22Rv1 (cell line): ENCODE measurements around the gene HOXA3.

Experiments used
- CTCF ChIP-seq: fragments of 450-650 bp; IDR thresholded peaks from 2 replicates; pipeline ENCODE4 v1.5.1; 2017; ENCODE audit warnings: mild to moderate bottlenecking
- ZFX ChIP-seq: fragments of 450-650 bp; IDR thresholded peaks from 2 replicates; pipeline ENCODE4 v1.6.1; 2017; ENCODE audit warnings: antibody characterized with exemption, borderline replicate concordance

DNA sequence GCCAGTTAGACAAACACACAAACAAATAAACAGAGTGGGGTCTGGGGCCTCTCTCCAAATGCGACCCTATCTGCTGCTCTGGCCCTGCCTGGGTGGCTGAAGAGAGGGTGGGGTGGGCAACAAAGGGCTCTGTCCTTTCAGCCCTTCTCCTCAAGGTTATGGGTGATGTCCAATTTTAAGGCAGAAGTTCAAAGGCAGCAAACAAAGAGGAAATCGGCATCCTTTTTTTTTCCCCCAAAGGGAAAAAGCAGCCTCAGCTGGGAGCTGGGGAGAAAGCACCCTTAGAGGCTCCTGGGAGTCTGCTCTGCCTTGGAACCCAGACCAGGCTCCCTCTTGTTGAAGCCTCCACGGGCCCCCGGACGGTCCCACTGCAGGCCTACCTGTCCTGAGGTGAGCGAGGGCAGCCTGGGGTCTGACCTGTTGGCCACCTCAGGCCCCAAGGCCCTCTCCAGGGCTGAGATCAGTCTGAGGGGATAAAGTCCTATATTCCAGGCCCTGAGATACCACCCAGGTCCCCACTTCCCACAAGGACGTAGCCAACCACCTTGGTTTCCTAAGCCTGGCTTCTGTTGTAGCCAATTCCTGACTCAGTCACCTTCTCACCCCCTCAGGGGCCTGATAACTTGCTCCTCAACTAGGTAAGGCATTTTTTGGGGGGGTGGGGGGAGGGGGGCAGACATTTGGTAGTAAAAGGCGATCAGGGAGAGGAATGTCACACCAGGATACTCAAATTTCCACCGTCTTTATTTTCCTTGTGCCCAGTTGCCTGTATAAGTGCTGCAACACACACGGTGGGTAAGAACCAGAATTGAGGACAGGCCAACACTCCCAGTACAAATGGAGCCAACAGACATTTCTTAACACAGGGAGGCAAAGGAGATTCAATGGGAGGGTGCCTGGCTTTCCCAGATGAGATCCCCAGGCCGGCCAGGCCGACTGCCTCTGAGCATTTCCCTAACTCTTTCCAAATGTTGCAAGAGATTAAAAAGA is 28.3 kb upstream of the HOXA3 start:
- TF ChIP-seq CTCF, result no peak
- TF ChIP-seq ZFX, result no peak
